Measurements from ENCODE around the gene MINDY4B.

GRCh38 chr3:150926328-150926727 is 21.1 kb upstream of the MINDY4B start:
- TF ChIP-seq REST (tag by site-specific recombination; IDR thresholded peaks at IDR 0.05) = no peak
- TF ChIP-seq CTCF (tag by site-specific recombination; IDR thresholded peaks at IDR 0.05) = no peak
- no peak for TF ChIP-seq BCL6B (tag by site-specific recombination; IDR thresholded peaks at IDR 0.05)
- no peak for TF ChIP-seq ZNF121 (tag by site-specific recombination; IDR thresholded peaks at IDR 0.05)
- no peak for TF ChIP-seq ZNF776 (tag by site-specific recombination; IDR thresholded peaks at IDR 0.05; ENCODE audit: borderline replicate concordance)
- TF ChIP-seq ZNF843 (tag by site-specific recombination; IDR thresholded peaks at IDR 0.05) = no peak
- no peak for TF ChIP-seq ZSCAN16 (tag by site-specific recombination; IDR thresholded peaks at IDR 0.05)
- no peak for TF ChIP-seq WT1 (tag by site-specific recombination; IDR thresholded peaks at IDR 0.05)
- no peak for TF ChIP-seq ZNF785 (tag by site-specific recombination; IDR thresholded peaks at IDR 0.05)
- no peak for TF ChIP-seq ZNF350 (tag by site-specific recombination; IDR thresholded peaks at IDR 0.05)
- no peak for TF ChIP-seq ZNF324 (tag by site-specific recombination; IDR thresholded peaks at IDR 0.05)
